ENCODE results near the gene EZH1.

The EZH1 gene

GRCh38 chr17:42779304-42779935 is 34.6 kb upstream of the EZH1 start:
- no peak for TF ChIP-seq NFIC (IDR thresholded peaks at IDR 0.05)

DNA sequence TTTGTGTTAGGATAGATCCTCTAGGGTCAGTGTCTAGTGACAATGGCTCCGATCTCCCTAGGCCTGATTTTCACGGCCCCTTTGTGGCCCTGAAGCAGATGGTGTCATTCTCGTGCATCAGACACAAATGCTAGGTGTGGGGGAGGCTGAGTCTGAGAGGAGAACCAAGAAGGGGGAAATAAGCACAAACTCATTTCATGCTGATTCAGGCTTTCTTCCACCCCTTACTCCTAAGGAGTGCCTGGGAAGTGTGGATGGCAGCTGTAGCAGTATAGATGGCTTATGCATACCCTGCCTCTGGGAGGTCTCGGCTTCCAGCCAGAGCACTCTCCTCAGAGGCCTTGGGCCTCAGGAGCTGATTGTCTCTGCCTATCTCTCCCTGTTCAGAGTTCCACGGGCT is 33.7 kb upstream of the EZH1 start:
- TF ChIP-seq NFIC (IDR thresholded peaks at IDR 0.05) (no peak), TAF1 (IDR thresholded peaks at IDR 0.05; ENCODE audit: low read depth) (no peak), EP300 (IDR thresholded peaks at IDR 0.05; ENCODE audit: borderline replicate concordance) (no peak), EGR1 (IDR thresholded peaks at IDR 0.05) (no peak), FOXM1 (IDR thresholded peaks at IDR 0.05; ENCODE audit: borderline replicate concordance, low read depth) (no peak)

DNA sequence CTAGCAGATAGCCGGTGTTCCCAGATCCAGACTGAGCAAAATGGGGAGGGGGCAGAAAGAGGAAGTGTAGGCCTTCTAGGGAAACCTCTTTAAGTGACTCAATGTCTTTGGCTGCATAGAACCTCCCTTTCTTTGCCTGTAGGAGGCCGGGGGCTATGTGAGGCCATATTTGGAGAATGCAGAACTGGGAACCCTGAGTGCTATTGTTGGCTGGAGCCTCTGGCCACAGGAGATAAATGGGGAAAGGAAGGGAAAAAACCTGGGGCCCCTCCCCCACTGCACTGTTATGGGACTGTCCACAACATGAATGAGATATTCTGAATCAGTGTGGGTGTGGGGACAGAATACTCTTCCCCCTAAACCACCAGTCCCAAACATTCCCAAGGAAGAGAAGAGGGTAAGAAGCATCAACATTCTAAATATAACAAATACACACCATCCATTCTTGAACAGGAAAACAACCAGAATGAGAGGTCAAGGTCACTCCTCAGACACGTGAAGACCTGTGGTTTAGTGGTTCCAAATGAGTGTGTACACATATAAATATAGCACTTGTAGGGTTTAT is 30.8 kb upstream of the EZH1 start:
- TF ChIP-seq RAD21 (IDR thresholded peaks at IDR 0.05; ENCODE audit: low read depth): no peak
- TF ChIP-seq NFIC (IDR thresholded peaks at IDR 0.05): no peak
- TF ChIP-seq TCF12 (IDR thresholded peaks at IDR 0.05; ENCODE audit: low read depth): no peak
- TF ChIP-seq EP300 (IDR thresholded peaks at IDR 0.05; ENCODE audit: borderline replicate concordance): no peak
- TF ChIP-seq ZBTB7A (IDR thresholded peaks at IDR 0.05; ENCODE audit: low read depth): no peak
- TF ChIP-seq REST (IDR thresholded peaks at IDR 0.05; ENCODE audit: low read depth): no peak

GRCh38 chr17:42774066-42774745 is 29.4 kb upstream of the EZH1 start:
- TF ChIP-seq RAD21 (IDR thresholded peaks at IDR 0.05; ENCODE audit: low read depth): no peak
- TF ChIP-seq ZBTB7A (IDR thresholded peaks at IDR 0.05; ENCODE audit: low read depth): no peak
- 0 out of 2 replicates have a peak, but pooled peaks have one; percentile 1 for TF ChIP-seq CEBPB (IDR thresholded peaks at IDR 0.05)
- peak; percentile 20; the same call in 1 of the 2 replicates for TF ChIP-seq EP300 (IDR thresholded peaks at IDR 0.05; ENCODE audit: borderline replicate concordance)
- TF ChIP-seq TEAD4 (IDR thresholded peaks at IDR 0.05): 0 out of 2 replicates have a peak, but pooled peaks have one; percentile 9

DNA sequence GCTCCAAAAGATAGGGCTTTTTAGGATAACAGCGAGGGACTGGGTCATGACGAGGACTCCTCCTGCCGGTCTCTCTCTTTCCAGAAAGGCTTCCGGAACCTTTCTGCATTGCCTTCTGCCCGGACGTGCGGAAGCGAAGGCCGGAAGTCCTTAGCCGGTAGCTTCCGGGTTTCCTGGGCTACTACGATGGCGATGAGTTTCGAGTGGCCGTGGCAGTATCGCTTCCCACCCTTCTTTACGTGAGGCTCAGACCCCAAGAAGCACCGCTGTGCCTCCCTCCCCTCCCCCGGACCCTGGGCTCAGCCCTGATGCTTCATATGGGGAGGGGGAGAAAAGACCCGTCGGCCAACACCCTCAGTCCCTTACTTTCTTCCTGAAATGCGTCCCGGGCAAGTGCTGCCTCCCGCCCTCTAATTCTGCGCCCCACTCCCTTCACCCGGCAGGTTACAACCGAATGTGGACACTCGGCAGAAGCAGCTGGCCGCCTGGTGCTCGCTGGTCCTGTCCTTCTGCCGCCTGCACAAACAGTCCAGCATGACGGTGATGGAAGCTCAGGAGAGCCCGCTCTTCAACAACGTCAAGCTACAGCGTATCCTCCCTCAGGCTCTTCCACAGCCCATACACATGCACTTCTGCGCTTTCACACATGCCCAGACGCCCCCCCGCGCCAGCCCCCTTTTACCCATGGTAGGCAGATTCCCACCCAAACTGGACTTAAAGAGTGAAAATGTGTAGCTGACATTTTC is 28.6 kb upstream of the EZH1 start, which contains the start of gene VPS25:
Gene VPS25, plus strand, starts transcription at position 160 of the 746 bp plus-strand sequence. Its CDS starts 27 bp downstream, at position 187.
- TF ChIP-seq FOXM1 (IDR thresholded peaks at IDR 0.05; ENCODE audit: borderline replicate concordance, low read depth) (no peak), MAX (IDR thresholded peaks at IDR 0.05) (peak; percentile 62), NFIC (IDR thresholded peaks at IDR 0.05) (0 out of 2 replicates have a peak, but pooled peaks have one; percentile 21), TAF1 (IDR thresholded peaks at IDR 0.05; ENCODE audit: low read depth) (peak; percentile 99), RAD21 (IDR thresholded peaks at IDR 0.05; ENCODE audit: low read depth) (peak; percentile 3; the same call in 1 of the 2 replicates), TCF12 (IDR thresholded peaks at IDR 0.05; ENCODE audit: low read depth) (peak; percentile 82), YY1 (IDR thresholded peaks at IDR 0.05; ENCODE audit: low read depth) (peak; percentile 86), EP300 (IDR thresholded peaks at IDR 0.05; ENCODE audit: borderline replicate concordance) (no peak)
- TF ChIP-seq, protein P1, sequence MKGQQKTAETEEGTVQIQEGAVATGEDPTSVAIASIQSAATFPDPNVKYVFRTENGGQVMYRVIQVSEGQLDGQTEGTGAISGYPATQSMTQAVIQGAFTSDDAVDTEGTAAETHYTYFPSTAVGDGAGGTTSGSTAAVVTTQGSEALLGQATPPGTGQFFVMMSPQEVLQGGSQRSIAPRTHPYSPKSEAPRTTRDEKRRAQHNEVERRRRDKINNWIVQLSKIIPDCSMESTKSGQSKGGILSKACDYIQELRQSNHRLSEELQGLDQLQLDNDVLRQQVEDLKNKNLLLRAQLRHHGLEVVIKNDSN (IDR thresholded peaks at IDR 0.05): peak; percentile 61

DNA sequence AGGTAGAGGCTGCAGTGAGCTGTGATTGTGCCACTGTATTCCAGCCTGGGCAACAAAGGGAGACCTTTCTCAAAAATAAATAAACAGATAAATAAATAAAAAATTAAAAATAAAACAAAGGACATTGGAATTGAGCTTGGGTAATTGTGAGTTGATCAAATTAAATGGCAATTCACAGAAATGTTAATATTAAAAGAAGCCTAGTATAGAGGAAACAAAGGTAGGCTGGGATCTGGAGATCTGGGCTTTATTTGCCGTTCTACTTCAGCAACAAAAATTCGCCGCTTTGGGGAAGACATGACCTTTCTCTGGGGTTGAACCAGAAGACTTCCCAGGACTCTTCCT is 28.1 kb upstream of the EZH1 start:
- TF ChIP-seq RAD21 (IDR thresholded peaks at IDR 0.05; ENCODE audit: low read depth) (no peak), ZBTB7A (IDR thresholded peaks at IDR 0.05; ENCODE audit: low read depth) (no peak), TAF1 (IDR thresholded peaks at IDR 0.05; ENCODE audit: low read depth) (no peak), CREB1 (IDR thresholded peaks at IDR 0.05; ENCODE audit: low read depth) (no peak), FOXM1 (IDR thresholded peaks at IDR 0.05; ENCODE audit: borderline replicate concordance, low read depth) (no peak), CEBPB (IDR thresholded peaks at IDR 0.05) (no peak), NFIC (IDR thresholded peaks at IDR 0.05) (no peak), TCF12 (IDR thresholded peaks at IDR 0.05; ENCODE audit: low read depth) (no peak), EP300 (IDR thresholded peaks at IDR 0.05; ENCODE audit: borderline replicate concordance) (no peak), REST (IDR thresholded peaks at IDR 0.05; ENCODE audit: low read depth) (no peak), YY1 (IDR thresholded peaks at IDR 0.05; ENCODE audit: low read depth) (no peak), EGR1 (IDR thresholded peaks at IDR 0.05) (no peak), MAX (IDR thresholded peaks at IDR 0.05) (no peak), TEAD4 (IDR thresholded peaks at IDR 0.05) (no peak)
- TF ChIP-seq, protein P1 (IDR thresholded peaks at IDR 0.05): no peak

All from Ishikawa (cell line).